K562 (cell line): ENCODE data around the gene PLXNA3. TPM values are rescaled to one million over a fixed set of nuclear protein-coding genes. Genes with fewer than 3 reads are reported as not detected.
A peak's percentile ranks its signal among the peaks of the same experiment; 100 is the strongest.

ENCODE experiments used
- ATF6 ChIP-seq: sonication (generic); formaldehyde crosslinking; IDR thresholded peaks from 2 replicates; pipeline ENCODE4 v1.4.0; 2020; ENCODE audit warnings: mild to moderate bottlenecking, missing genetic modification reagents
- BCL6 ChIP-seq: fragments of 250-450 bp; sonication (Bioruptor Pico); IDR thresholded peaks from 2 replicates; pipeline ENCODE4 v1.4.0; 2020
- CAMTA2 ChIP-seq: fragments of 250-450 bp; sonication (Bioruptor Pico); conservative IDR thresholded peaks from 2 replicates; pipeline ENCODE4 v1.5.1; 2022
- CREM ChIP-seq: IDR thresholded peaks from 2 replicates; pipeline ENCODE4 v1.6.1; 2014; ENCODE audit warnings: antibody characterized with exemption, low read depth
- EZH2 ChIP-seq: IDR thresholded peaks from 2 replicates; pipeline ENCODE4 v1.6.1; 2012; ENCODE audit warnings: low read depth, mild to moderate bottlenecking, inconsistent platforms, low read length, borderline replicate concordance
- ILK ChIP-seq: fragments of 450-650 bp; IDR thresholded peaks from 2 replicates; pipeline ENCODE4 v1.6.1; 2016; ENCODE audit warnings: missing genetic modification characterization, low read depth, mild to moderate bottlenecking, missing compliant biosample characterization, moderate library complexity, borderline replicate concordance
- LARP7 ChIP-seq: fragments of 450-650 bp; IDR thresholded peaks from 2 replicates; pipeline ENCODE4 v1.6.1; 2016
- MAFG ChIP-seq: fragments of 450-650 bp; conservative IDR thresholded peaks from 2 replicates; pipeline ENCODE4 v1.6.1; 2016; ENCODE audit warnings: missing genetic modification characterization, missing compliant biosample characterization
- POLR2AphosphoS5 ChIP-seq: IDR thresholded peaks from 2 replicates; pipeline ENCODE4 v1.6.1; 2011; ENCODE audit warnings: mild to moderate bottlenecking, low read depth, low read length, moderate library complexity; ENCODE audit not compliant: control insufficient read depth, insufficient read depth
- RHOXF2B ChIP-seq: fragments of 250-450 bp; sonication (Bioruptor Pico); conservative IDR thresholded peaks from 2 replicates; pipeline ENCODE4 v1.5.1; 2021
- SIN3B ChIP-seq: fragments of 450-650 bp; IDR thresholded peaks from 2 replicates; pipeline ENCODE4 v1.6.1; 2017; ENCODE audit warnings: low read depth, mild to moderate bottlenecking, moderate library complexity
- SLC30A9 ChIP-seq: fragments of 250-450 bp; sonication (Bioruptor Pico); IDR thresholded peaks from 2 replicates; pipeline ENCODE4 v1.8.0; 2022; ENCODE audit warnings: mild to moderate bottlenecking, moderate library complexity
- TFE3 ChIP-seq: fragments of 450-650 bp; formaldehyde crosslinking; IDR thresholded peaks from 2 replicates; pipeline ENCODE4 v1.4.0; 2020; ENCODE audit warnings: mild to moderate bottlenecking, mixed read lengths
- ZC3H4 ChIP-seq: sonication (generic); formaldehyde crosslinking; IDR thresholded peaks from 2 replicates; pipeline ENCODE4 v1.9.0; 2021; ENCODE audit warnings: missing genetic modification reagents, borderline replicate concordance
- ZFP1 ChIP-seq: fragments of 450-650 bp; formaldehyde crosslinking; IDR thresholded peaks from 2 replicates; pipeline ENCODE4 v1.4.0; 2020; ENCODE audit warnings: mild to moderate bottlenecking, mixed read lengths
- ZFP36 ChIP-seq: fragments of 150-350 bp; IDR thresholded peaks from 2 replicates; pipeline ENCODE4 v1.6.1; 2018; ENCODE audit warnings: low read length, low read depth; ENCODE audit not compliant: partially characterized antibody
- ZNF217 ChIP-seq: sonication (generic); formaldehyde crosslinking; IDR thresholded peaks from 2 replicates; pipeline ENCODE4 v1.8.0; 2022; ENCODE audit warnings: mild to moderate bottlenecking, missing genetic modification reagents
- ZNF584 ChIP-seq: fragments of 200-800 bp; sonication (Bioruptor generic); IDR thresholded peaks from 2 replicates; pipeline ENCODE4 v1.6.1; 2016; ENCODE audit warnings: low read depth, mild to moderate bottlenecking, missing genetic modification characterization, missing compliant biosample characterization
- polyA plus RNA-seq, 8 experiments: library from polyadenylated mRNA; depleted of rRNA in 4 of 8; stranded (reverse) in 5 of 8; unstranded in 3 of 8; fragments of >200 nt; fragmentation: Nextera tagmentation in 2 of 8; fragmentation: Illumina TruSeq in 1 of 8; extraction: Ambion mirVana in 2 of 8; extraction: Trizol in 1 of 8; gene quantifications; 2 replicates each; pipeline versions ENCODE4 v1.2.1 to v1.2.3, GENCODE V29; 2011 to 2014; ENCODE audit warnings: inconsistent platforms in 1 of 8, missing spikeins in 1 of 8
- total RNA-seq, 7 experiments: library from RNA; depleted of rRNA in 6 of 7; stranded (reverse); fragments of >200 nt in 6 of 7; fragmentation: Illumina TruSeq in 2 of 7; extraction: Trizol in 2 of 7; gene quantifications; 2 replicates each; pipeline versions ENCODE4 v1.2.1 to v1.2.3, GENCODE V29; 2011 to 2021; ENCODE audit warnings: low replicate concordance in 1 of 7
- TF ChIP-seq, protein P1 (sequence below), 2 experiments: fragments of 200-800 bp in 1 of 2; sonication (Bioruptor generic) in 1 of 2; sonication (generic) in 1 of 2; formaldehyde crosslinking in 1 of 2; IDR thresholded peaks in 1 of 2; conservative IDR thresholded peaks in 1 of 2; 2 replicates each; pipeline versions ENCODE4 v1.5.0 to v1.6.1; 2016 to 2020; ENCODE audit warnings: missing compliant biosample characterization in 1 of 2, missing genetic modification characterization in 1 of 2, missing genetic modification reagents in 1 of 2
- TF ChIP-seq, protein P2 (sequence below), 2 experiments: fragments of 450-650 bp; IDR thresholded peaks; 2 replicates each; pipeline ENCODE4 v1.6.1; 2016
- TF ChIP-seq, protein P3 (sequence below): fragments of 450-650 bp; conservative IDR thresholded peaks from 2 replicates; pipeline ENCODE4 v1.6.1; 2016; ENCODE audit warnings: missing genetic modification characterization, low read depth, mild to moderate bottlenecking, missing compliant biosample characterization, moderate library complexity

Gene PLXNA3
- total and polyA plus RNA-seq, 9 of the 15 experiments (the other 6 are each of a cell fraction or from before 2014, with no cell fraction given) = 0.32 to 47.8 (median 7.5) TPM

DNA sequence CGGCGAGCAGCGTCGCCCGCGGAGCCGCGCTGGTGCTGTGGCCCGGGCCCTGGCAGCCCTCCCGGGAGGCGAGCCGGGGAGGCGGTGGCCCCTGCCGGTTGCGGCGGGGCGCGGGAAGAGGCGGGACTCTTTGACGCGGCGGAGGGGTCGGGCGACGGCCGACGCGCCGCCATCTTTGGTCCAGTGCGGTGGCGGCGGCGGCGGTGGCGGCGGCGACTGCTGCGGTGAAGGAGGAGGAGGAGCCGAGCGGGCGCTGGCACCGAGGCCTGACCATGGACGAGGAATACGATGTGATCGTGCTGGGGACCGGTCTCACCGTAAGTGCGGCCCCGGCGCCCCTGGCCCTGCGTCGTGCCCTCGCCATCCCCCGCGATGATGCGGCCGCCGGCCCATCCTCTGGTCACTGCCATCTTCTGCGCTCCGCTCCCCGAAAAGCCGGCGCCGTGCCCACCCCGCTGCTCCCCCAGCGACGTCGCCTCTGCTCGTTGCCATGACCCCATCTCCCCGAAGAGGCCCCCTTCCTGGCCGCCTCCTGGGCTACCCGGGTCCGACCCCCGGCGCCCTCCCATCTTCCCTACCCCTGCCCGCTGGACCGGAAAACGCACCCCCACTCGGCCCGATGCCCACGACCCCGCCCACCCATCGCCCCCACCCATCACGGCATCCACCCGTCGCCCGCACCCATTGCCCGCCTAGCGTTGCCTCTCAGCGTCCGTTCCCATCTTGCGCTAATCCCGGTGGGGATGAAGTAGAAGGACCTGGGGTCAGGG, 20.9 kb upstream of the PLXNA3 start, which contains the start of gene GDI1 (continued):
- TF ChIP-seq, protein P1, sequence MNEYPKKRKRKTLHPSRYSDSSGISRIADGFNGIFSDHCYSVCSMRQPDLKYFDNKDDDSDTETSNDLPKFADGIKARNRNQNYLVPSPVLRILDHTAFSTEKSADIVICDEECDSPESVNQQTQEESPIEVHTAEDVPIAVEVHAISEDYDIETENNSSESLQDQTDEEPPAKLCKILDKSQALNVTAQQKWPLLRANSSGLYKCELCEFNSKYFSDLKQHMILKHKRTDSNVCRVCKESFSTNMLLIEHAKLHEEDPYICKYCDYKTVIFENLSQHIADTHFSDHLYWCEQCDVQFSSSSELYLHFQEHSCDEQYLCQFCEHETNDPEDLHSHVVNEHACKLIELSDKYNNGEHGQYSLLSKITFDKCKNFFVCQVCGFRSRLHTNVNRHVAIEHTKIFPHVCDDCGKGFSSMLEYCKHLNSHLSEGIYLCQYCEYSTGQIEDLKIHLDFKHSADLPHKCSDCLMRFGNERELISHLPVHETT (CRISPR knock-in tag; conservative IDR thresholded peaks at IDR 0.05 in 1 of 2, IDR thresholded peaks at IDR 0.05 in 1 of 2) = no peak
- no peak for TF ChIP-seq RHOXF2B (CRISPR knock-in tag)
- TF ChIP-seq, protein P2, sequence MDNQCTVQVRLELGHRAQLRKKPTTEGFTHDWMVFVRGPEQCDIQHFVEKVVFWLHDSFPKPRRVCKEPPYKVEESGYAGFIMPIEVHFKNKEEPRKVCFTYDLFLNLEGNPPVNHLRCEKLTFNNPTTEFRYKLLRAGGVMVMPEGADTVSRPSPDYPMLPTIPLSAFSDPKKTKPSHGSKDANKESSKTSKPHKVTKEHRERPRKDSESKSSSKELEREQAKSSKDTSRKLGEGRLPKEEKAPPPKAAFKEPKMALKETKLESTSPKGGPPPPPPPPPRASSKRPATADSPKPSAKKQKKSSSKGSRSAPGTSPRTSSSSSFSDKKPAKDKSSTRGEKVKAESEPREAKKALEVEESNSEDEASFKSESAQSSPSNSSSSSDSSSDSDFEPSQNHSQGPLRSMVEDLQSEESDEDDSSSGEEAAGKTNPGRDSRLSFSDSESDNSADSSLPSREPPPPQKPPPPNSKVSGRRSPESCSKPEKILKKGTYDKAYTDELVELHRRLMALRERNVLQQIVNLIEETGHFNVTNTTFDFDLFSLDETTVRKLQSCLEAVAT (IDR thresholded peaks at IDR 0.05) = no peak
- TF ChIP-seq ZNF584 = no peak
- TF ChIP-seq TFE3 (CRISPR knock-in tag) = no peak
- TF ChIP-seq ILK = no peak
- peak; percentile 50; the same call in 1 of the 2 replicates for TF ChIP-seq CREM
- TF ChIP-seq EZH2 = no peak
- TF ChIP-seq, protein P3, sequence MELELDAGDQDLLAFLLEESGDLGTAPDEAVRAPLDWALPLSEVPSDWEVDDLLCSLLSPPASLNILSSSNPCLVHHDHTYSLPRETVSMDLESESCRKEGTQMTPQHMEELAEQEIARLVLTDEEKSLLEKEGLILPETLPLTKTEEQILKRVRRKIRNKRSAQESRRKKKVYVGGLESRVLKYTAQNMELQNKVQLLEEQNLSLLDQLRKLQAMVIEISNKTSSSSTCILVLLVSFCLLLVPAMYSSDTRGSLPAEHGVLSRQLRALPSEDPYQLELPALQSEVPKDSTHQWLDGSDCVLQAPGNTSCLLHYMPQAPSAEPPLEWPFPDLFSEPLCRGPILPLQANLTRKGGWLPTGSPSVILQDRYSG (tag) = no peak
- no peak for TF ChIP-seq ZC3H4 (CRISPR knock-in tag)
- TF ChIP-seq ZNF217 (CRISPR knock-in tag) = no peak
- no peak for TF ChIP-seq LARP7
- peak; percentile 62; the same call in 1 of the 2 replicates for TF ChIP-seq SIN3B
- TF ChIP-seq CAMTA2 = no peak
- TF ChIP-seq ATF6 (CRISPR knock-in tag) = no peak
- no peak for TF ChIP-seq ZFP1 (CRISPR knock-in tag)
- TF ChIP-seq ZFP36 = no peak
- no peak for TF ChIP-seq MAFG (tag)
- TF ChIP-seq SLC30A9 = 0 out of 2 replicates have a peak, but pooled peaks have one; percentile 69
- TF ChIP-seq BCL6 (CRISPR knock-in tag) = no peak
- TF ChIP-seq POLR2AphosphoS5 = no peak
